Measurements from ENCODE around the gene SLC4A1AP. TPM values are rescaled to one million over a fixed set of nuclear protein-coding genes. Genes with fewer than 3 reads are reported as not detected.

SLC4A1AP gene
- total and polyA plus RNA-seq, 2 of the 13 experiments (the other 11 are each of a cell fraction or from before 2014, with no cell fraction given): 15.3 to 44.6 TPM

DNA sequence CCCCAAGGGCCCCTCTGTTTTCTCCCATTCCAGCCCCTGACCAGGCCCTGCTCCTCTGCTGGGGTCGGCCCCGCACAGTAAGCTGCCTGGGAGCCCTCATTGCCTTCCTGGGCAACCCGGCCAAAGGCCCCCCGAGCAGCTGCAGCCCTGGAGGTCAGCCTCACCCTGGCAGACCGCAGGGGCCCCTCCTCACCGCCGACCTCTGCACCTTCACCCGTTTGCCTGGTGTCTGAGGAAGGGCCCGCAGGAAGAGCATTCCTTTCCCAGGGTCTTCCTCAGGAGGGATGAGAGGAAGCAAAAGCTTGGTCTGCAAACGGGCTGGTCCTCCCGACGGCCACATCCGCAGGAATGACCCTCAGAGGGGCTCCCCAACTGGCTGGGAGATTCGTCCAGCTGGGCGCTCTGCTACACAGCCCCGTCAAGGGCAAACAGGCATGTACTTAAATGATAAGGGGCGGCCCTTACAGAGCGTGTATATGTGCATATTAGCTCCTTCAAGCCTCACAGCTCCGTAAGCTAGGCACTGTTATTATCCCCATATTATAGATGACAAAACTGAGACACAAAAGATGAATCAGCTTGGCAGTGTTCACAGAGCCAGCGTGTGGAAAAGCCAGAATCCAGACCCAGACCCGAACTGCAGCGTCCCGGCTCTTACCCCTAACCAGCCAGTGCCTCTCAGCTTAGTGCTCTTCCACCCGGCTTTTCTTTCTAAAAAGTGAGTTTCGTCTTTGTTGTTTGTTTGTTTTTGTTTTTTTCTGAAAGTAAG lies 52.8 kb downstream of the SLC4A1AP start (continued):
- TF ChIP-seq KIAA2018 (CRISPR knock-in tag; IDR thresholded peaks at IDR 0.05; ENCODE audit: borderline replicate concordance) (no peak), MTA1 (CRISPR knock-in tag; IDR thresholded peaks at IDR 0.05; ENCODE audit: borderline replicate concordance) (peak; percentile 68; the same call in 1 of the 2 replicates), FOXM1 (CRISPR knock-in tag; IDR thresholded peaks at IDR 0.05) (no peak), ZEB1 (IDR thresholded peaks at IDR 0.05; ENCODE audit: insufficient replicate concordance, low read depth) (no peak), ZSCAN29 (CRISPR knock-in tag; conservative IDR thresholded peaks at IDR 0.05) (no peak), NCOA1 (CRISPR knock-in tag; IDR thresholded peaks at IDR 0.05) (no peak), SP140L (CRISPR knock-in tag; IDR thresholded peaks at IDR 0.05; ENCODE audit: borderline replicate concordance) (no peak), NFKB2 (CRISPR knock-in tag; IDR thresholded peaks at IDR 0.05; ENCODE audit: borderline replicate concordance) (no peak), NFAT5 (CRISPR knock-in tag; IDR thresholded peaks at IDR 0.05) (0 out of 2 replicates have a peak, but pooled peaks have one; percentile 45), ZNF83 (CRISPR knock-in tag; IDR thresholded peaks at IDR 0.05; ENCODE audit: borderline replicate concordance) (no peak), KDM2A (CRISPR knock-in tag; IDR thresholded peaks at IDR 0.05; ENCODE audit: borderline replicate concordance, low read depth) (no peak; the same call in 1 of the 2 replicates), MED1 (CRISPR knock-in tag; IDR thresholded peaks at IDR 0.05) (no peak), E2F2 (CRISPR knock-in tag; IDR thresholded peaks at IDR 0.05; ENCODE audit: borderline replicate concordance) (no peak), ISL2 (CRISPR knock-in tag; IDR thresholded peaks at IDR 0.05) (no peak)

Data from HepG2 (cell line).